MM.1S (cell line): Measurements from ENCODE around the gene UGT1A10.

Experiments
- DNase-seq: peaks from one replicate; pipeline ENCODE4 v3.0.0-alpha.2; 2015
- H2AFZ ChIP-seq: fragments of 300-600 bp; sonication (generic); 2 replicates; pipeline ENCODE4 v1.6.0; 2016; ENCODE audit warnings: antibody characterized with exemption, low read length
- H3F3A ChIP-seq: fragments of 300-600 bp; sonication (generic); 2 replicates; pipeline ENCODE4 v1.6.1; 2016; ENCODE audit warnings: mild to moderate bottlenecking, antibody characterized with exemption, low read length, moderate library complexity, mixed read lengths; ENCODE audit not compliant: insufficient read depth
- H3K27ac ChIP-seq: fragments of 300-600 bp; sonication (generic); 2 replicates; pipeline ENCODE4 v1.5.1; 2016; ENCODE audit warnings: mild to moderate bottlenecking, low read length
- H3K27me3 ChIP-seq: fragments of 300-600 bp; sonication (generic); replicated peaks from 2 replicates; pipeline ENCODE4 v1.6.0; 2016; ENCODE audit warnings: low read length; ENCODE audit not compliant: insufficient read depth
- H3K36me3 ChIP-seq: fragments of 300-600 bp; sonication (generic); replicated peaks from 2 replicates; pipeline ENCODE4 v1.6.1; 2016; ENCODE audit warnings: mild to moderate bottlenecking, low read length, mixed read lengths; ENCODE audit not compliant: insufficient read depth
- H3K4me1 ChIP-seq: fragments of 300-600 bp; sonication (generic); 2 replicates; pipeline ENCODE4 v1.6.1; 2016; ENCODE audit warnings: low read length, mixed read lengths
- H3K4me2 ChIP-seq: fragments of 300-600 bp; sonication (generic); 2 replicates; pipeline ENCODE4 v1.6.0; 2016; ENCODE audit warnings: low read depth, low read length
- H3K4me3 ChIP-seq: fragments of 300-600 bp; sonication (generic); 2 replicates; pipeline ENCODE4 v1.5.1; 2016; ENCODE audit warnings: low read length, mixed read lengths
- H3K79me2 ChIP-seq: fragments of 300-600 bp; sonication (generic); 2 replicates; pipeline ENCODE4 v1.6.1; 2016; ENCODE audit warnings: mixed run types, low read length, mixed read lengths
- H3K9ac ChIP-seq: fragments of 300-600 bp; sonication (generic); 2 replicates; pipeline ENCODE4 v1.6.1; 2016; ENCODE audit warnings: low read length, mixed read lengths
- H3K9me2 ChIP-seq: fragments of 300-600 bp; sonication (generic); replicated peaks from 2 replicates; pipeline ENCODE4 v1.6.1; 2016; ENCODE audit warnings: mild to moderate bottlenecking, low read length, mixed read lengths; ENCODE audit not compliant: insufficient read depth
- H3K9me3 ChIP-seq: fragments of 300-600 bp; sonication (generic); replicated peaks from 2 replicates; pipeline ENCODE4 v1.6.1; 2016; ENCODE audit warnings: mild to moderate bottlenecking, low read length, mixed read lengths; ENCODE audit not compliant: insufficient read depth
- H4K20me1 ChIP-seq: fragments of 300-600 bp; sonication (generic); 2 replicates; pipeline ENCODE4 v1.6.1; 2016; ENCODE audit warnings: mild to moderate bottlenecking, low read length, moderate library complexity, mixed read lengths; ENCODE audit not compliant: insufficient read depth
- CTCF ChIP-seq: fragments of 300-600 bp; sonication (generic); IDR thresholded peaks from 2 replicates; pipeline ENCODE4 v1.5.1; 2016; ENCODE audit warnings: antibody characterized with exemption, low read length, mixed read lengths
- EZH2 ChIP-seq: fragments of 300-600 bp; sonication (generic); optimal IDR thresholded peaks from 2 replicates; pipeline ENCODE3; 2017; ENCODE audit warnings: low read depth, mild to moderate bottlenecking, antibody characterized with exemption, low read length, mixed read lengths
- EZH2phosphoT487 ChIP-seq: fragments of 300-600 bp; sonication (generic); IDR thresholded peaks from 2 replicates; pipeline ENCODE4 v1.6.1; 2018; ENCODE audit warnings: antibody characterized with exemption, low read length

UGT1A10 gene

GRCh38 chr2:233791151-233791882, 155.1 kb downstream of the UGT1A10 start:
- no peak overlapping the region for H3K27ac ChIP-seq
- H3K4me2 ChIP-seq: no peak overlapping the region
- no peak overlapping the region for H2AFZ ChIP-seq

GRCh38 chr2:233791883-233792329, 155.7 kb downstream of the UGT1A10 start:
- Histone ChIP-seq H2AFZ (no peak overlapping the region), H3K27me3 (no peaks in the 10 kb centered on the region), H3K27ac (no peak overlapping the region), H4K20me1 (no peaks in the 10 kb centered on the region), H3K4me1 (no peaks in the 10 kb centered on the region), H3F3A (no peaks in the 10 kb centered on the region), H3K9ac (no peak overlapping the region), H3K4me2 (no peak overlapping the region), H3K4me3 (no peak overlapping the region), H3K36me3 (no peaks in the 10 kb centered on the region), H3K9me3 (no peaks in the 10 kb centered on the region), H3K9me2 (no peaks in the 10 kb centered on the region), H3K79me2 (no peaks in the 10 kb centered on the region)
- TF ChIP-seq EZH2phosphoT487 (no peak), EZH2 (no peak), CTCF (no peak)
- DNase-seq: no peak

More at GRCh38 chr2:233791151-233791882, 155.1 kb downstream of the UGT1A10 start:
- no peaks in the 10 kb centered on the region for H3F3A ChIP-seq
- H3K9me2 ChIP-seq: no peaks in the 10 kb centered on the region
- no peak for DNase-seq
- no peak overlapping the region for H3K4me3 ChIP-seq
- H3K4me1 ChIP-seq: no peaks in the 10 kb centered on the region
- H3K79me2 ChIP-seq: no peaks in the 10 kb centered on the region
- no peak overlapping the region for H3K9ac ChIP-seq
- no peaks in the 10 kb centered on the region for H3K27me3 ChIP-seq
- H3K36me3 ChIP-seq: no peaks in the 10 kb centered on the region
- TF ChIP-seq CTCF: no peak
- TF ChIP-seq EZH2phosphoT487: no peak
- no peak for TF ChIP-seq EZH2
- no peaks in the 10 kb centered on the region for H4K20me1 ChIP-seq
- H3K9me3 ChIP-seq: no peaks in the 10 kb centered on the region

GRCh38 chr2:233792720-233793119, 156.5 kb downstream of the UGT1A10 start:
- Histone ChIP-seq H3K9ac (no peak overlapping the region), H3K27me3 (no peaks in the 10 kb centered on the region), H3K27ac (no peak overlapping the region), H3K4me3 (no peak overlapping the region), H3F3A (no peaks in the 10 kb centered on the region), H3K4me2 (no peak overlapping the region), H3K79me2 (no peaks in the 10 kb centered on the region), H3K4me1 (no peaks in the 10 kb centered on the region), H4K20me1 (no peaks in the 10 kb centered on the region), H3K36me3 (no peaks in the 10 kb centered on the region), H3K9me2 (no peaks in the 10 kb centered on the region), H3K9me3 (no peaks in the 10 kb centered on the region), H2AFZ (no peak overlapping the region)
- TF ChIP-seq EZH2 (no peak), CTCF (no peak), EZH2phosphoT487 (no peak)
- DNase-seq: no peak
